Renal cortical epithelial cell (primary cell): ENCODE measurements around the gene TAS2R1. TPM values are rescaled to one million over a fixed set of nuclear protein-coding genes. Genes with fewer than 3 reads are reported as not detected.
"Not testable (repeated sequence)": the region's sequence is repeated elsewhere in the genome, so short reads cannot be mapped to it uniquely, and the experiment has no call there.

Source experiments
- DNase-seq: peaks from one replicate; pipeline ENCODE4 v3.0.0-alpha.2; 2011; ENCODE audit warnings: low read depth
- total RNA-seq: library from RNA; depleted of rRNA; stranded (reverse); fragments of >200 nt; gene quantifications from 2 replicates; pipeline ENCODE4 v1.2.3, GENCODE V29; 2014

Gene TAS2R1
- total RNA-seq, 1 donor from 2014 or later, result not detected

DNA sequence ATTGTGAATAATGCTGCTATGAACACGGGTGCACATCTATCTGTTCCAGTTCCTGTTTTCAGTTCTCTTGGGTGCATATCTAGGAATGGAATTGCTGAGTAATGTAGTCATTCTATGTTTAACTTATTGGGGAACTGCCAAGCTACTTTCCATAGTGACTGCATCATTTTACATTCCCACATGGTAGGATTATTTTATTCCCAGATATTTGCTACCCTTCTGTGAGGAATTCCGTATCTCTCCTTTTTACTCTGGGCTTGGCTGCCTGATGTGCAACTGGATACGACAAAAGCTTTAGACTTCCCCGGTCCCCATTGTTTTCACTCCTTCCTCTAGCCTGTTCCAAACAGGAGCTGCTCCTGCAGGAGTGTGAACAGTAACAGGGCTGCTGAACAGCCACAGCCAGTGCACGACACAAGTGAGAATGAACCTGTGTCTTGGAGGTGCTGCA lies 7.2 kb downstream of the TAS2R1 start:
- no peak for DNase-seq

DNA sequence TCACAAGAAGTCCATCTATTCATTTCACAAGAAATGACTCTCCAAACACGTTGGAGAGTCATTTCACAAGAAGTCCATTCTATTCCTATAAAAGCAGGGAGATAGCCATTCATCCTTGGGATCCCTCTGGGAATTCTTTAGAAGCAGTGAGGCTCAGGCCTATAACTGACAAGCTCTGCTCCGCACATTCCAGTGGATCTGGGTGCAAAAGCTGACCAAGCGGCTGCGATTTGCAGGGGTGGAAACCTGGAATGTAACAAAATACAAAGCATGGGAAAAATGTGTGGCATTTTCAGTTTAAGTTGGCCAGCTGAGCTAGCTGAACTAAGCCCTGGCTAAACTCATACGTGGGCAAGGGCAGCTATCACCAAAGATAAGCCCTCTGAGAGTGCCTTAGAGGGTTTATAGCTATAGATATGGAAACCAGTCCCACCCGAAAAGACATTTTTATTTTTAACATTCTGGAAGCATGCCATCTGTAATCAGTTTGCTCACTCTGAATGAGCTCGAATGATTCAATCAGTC lies 8.7 kb downstream of the TAS2R1 start:
- no peak for DNase-seq

DNA sequence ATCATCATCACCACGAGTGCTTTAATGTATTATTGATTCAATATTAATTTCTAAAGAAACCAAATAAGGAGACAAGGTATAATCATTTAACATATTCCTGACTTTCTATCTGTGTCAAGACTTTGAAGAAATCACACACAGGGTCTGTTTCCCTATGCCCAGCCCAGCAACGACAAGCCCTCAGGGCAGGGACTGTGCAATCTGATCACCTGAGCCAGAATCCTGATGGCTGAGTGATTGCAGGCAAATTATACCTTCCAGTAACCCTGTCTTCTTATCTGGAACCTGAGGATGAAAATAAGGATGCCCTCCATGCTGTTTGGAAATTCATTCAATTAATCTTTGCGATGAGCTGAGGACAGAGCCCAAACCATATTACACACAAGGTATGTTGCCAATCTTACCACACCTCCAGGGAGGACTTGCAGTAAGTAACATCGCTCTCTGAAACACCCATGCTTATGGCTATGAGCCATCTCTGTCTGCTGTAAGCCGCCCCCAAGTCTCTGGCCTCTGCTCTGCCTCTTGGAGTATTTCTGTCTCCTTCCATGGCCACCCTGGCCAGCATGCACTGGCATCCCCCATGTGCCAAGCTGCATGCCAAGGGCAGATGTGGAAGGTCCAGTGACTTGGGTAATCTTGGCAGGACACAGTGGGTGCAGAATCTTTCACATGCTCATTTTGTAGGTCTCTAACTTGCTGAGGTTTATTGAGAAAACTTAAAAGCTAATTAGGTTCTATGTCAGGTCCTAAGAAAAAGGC lies 10.6 kb downstream of the TAS2R1 start:
- DNase-seq, result no peak

DNA sequence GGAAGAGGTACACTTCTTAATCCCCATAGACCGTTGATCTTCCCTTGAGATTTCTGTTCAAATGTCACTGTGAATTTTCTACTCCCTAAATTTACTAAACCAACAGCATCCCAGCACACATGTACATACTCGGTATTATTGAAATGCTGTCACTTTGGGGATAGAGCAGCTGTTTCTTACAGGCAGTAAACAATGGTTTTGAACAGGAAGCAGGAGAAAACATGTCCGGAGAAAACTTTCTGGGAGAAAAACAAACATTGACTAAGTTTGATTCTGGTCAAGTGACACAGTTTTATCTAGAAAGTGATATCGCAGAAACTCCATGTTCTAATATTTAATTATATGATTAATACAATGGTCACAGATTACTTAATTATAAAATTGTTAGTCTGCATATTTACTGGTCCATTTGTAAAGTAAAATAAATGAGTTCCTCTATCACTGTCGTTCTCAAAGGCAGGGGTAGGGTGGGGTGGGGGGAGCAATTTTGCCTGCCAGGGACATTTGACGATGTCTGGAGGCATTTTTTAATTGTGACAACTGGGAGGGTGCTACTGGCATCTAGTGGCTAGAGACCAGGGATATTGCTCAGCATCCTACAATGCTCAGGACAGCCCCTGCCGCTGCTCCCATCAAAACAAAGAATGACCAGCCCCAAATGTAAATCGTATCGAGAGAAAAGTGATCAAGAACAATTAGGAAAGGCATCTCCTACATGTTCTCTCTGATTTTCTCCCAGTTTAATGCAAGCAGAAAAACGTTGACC lies 12.2 kb downstream of the TAS2R1 start:
- DNase-seq, result no peak

DNA sequence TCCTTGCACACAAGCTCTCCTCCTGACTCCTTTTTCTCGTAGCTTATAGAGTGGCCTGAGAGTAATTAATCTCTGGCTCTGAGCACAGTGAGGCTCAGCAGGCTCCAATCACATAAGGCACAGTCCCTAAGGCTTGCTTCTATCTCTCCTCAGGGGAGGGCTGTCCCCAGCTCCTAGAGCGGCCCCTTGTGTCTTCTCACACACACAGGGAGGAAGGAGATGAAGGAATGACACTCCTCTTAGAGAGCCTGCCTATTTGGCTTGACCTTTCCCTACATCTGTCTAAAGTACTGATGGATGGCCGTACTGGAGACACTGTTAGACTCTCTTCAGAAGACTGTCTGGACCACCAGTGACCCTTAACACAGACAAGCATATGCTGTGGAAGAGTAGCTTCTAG lies 12.9 kb downstream of the TAS2R1 start:
- no peak for DNase-seq

DNA sequence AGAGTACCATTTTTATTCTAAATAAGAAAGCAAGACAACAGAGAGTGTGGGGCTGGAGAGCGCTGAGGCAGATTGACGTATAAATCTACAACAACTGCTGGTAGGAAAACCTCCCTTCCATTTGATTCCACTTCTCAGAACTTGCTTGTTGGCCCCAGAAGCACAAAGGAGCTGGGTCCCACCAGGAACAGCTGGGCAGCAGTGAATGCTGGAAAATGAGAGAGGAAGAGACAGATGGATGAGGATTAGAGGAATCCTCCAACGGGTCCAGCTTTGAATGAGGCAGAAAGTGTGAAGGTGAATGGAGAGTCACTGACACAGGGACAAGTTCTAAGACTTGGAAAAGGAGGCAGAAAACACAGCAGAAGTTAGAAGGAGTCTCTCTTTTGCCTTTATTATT lies 14.8 kb downstream of the TAS2R1 start:
- no peak for DNase-seq

DNA sequence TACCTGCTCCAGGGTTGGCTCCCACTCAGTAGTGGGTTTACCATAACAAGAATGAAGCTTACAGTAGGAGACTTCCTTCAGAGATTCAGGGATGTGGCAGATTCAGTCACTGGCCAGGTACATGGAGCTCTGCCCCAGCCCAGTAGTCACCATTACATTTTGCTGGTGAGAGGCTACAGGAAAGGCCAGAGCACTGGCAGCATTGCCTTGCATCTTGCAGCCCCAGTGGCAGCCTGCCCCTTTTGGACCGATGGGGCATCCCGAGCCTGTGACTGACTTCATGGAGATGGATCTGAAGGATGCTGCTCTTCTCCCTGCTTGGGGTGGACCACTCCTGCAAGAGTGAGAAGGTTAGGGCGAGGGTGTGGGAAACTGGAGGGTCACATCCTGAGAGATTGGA lies 16.8 kb downstream of the TAS2R1 start:
- DNase-seq, result no peak

DNA sequence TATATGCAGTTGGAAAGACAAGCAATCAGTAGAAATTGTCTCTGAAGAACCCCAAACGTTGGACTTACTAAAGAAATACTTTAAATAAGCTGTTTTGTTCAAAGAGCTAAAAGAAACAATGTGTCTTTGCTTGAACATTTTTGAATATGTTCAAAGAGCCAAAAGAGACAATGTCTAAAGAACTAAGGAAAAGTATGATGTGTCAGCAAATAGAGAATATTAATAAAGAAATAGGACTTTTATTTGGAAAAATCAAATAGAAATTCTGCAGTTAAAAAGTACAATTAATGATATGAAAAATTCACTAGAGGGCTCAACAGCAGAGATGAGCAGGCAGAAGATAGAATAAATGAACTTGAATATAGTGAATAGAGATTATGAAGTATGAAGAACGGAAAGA lies 19.2 kb downstream of the TAS2R1 start:
- no peak for DNase-seq

DNA sequence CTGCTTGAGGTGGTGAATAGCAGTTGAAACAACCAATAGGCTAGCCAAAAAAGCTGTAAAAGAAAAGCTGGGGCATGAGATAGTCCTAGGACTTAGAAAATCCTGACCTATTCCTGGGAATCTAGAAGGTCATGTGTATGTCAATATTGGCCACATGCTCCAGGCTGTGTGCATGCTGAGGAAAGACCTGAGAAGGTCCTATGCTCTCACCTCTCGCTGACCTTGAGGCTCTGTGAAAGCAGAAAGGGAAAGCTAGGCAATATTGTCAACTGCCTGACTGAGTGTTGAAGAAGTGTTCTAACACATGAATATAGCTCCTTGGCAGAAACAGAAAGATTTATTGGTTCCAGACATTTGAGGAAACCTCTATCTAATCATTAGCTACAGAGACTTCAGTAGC lies 19.8 kb downstream of the TAS2R1 start:
- no peak for DNase-seq

DNA sequence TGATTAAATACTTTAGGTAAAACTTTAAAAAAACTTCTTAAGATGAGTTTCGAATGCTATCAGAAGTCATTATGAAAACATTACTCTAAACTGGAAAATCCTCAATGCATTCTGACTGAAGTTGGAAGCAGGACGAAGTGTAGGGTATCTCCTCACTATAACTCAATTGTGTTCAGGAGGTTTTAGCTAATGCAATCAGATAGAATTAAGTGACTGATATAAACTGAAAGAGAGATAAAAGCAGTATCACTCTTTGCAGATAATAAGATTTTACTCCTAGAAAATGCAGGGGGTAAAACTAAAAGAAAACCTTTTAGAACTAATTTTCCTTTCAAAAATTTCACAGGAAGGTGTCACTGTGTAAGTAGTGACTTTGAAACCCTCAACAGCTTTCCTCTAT lies 22.1 kb downstream of the TAS2R1 start:
- no peak for DNase-seq

DNA sequence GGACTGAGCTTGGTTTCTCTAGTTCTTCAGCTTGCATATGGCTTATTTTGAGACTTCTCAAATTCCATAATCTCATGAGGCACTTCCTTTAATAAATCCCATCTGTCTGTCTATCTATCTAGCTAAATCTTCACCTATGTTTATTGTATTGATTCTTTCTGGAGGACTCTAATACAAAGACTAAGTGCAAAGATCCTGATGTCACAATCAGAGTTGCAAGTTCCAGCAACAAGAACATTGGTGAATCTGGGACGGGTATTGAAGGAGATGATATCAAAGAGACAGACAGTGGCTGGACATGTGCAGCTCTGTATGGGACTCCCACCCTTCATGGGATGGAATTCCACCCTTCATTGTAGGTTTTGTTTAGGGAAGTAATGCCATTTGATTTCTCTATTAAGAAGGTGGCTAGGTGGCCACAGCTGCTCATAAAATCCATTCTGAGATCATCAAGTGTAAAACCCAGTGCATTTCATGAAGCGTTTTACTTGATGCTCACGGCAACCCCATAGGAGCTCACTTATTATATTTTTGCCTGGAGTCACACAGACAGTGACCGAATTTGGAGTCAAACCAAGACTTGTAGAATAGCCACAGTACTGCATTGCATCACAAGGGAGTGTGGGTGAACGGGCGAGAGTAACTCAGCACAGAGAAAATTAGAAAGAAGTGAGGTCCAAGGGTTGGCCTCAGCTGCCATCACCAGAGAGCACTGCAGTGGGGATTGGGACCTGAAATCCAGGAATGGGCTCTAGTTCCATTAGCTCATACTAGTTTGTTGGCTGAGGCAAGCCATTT lies 24.9 kb downstream of the TAS2R1 start:
- no peak for DNase-seq

DNA sequence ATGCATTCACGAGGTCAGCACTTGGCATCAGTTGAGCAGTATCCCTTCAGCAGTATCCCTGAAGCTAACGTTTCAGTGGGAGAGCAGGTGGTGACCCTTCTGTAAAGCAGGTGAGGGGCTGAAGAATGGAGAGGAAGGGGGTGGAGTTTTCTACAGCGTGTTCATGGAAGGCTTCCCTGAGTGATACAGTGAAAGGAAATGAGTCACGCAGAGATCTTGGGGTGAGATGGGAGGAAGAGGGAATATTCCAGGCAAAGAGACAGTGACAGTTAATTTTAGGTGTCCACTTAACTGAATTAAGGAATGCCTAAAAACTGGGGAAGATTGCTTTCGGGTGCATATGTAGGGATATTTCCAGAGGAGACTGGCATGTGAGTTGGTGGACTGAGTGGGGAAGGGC lies 25.7 kb downstream of the TAS2R1 start:
- DNase-seq, result no peak

DNA sequence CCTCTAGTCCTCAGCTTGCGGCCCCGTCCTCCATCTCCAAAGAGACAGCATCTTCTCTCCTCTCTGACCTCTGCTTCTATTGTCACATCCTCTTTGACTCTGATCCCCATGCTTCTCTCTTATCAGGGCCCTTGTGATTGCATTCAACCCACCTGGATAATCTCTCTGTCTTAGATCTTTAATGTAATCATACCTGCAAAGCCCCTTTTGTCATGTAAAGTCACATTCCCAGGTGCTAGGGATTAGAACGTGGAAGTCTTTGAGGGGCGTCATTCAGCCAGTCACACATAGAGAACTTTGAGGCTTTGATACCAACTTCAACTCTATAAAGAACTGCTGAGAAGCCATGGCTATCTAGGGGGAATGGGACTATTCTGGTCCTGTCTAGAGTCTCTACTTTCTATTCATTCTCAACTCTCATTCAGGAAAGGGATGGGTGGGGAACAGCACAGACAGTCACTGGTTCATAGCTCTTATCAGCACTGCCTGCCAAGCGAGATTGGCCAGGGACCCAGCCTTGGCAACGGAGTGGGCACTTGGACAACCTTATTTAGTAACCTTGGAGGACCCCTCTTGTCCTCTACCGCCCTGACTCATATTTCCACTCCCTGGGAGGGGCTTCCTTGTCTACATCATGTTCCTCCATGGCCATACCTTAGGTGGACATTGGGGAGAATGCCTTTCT lies 29.0 kb downstream of the TAS2R1 start:
- DNase-seq, result no peak

DNA sequence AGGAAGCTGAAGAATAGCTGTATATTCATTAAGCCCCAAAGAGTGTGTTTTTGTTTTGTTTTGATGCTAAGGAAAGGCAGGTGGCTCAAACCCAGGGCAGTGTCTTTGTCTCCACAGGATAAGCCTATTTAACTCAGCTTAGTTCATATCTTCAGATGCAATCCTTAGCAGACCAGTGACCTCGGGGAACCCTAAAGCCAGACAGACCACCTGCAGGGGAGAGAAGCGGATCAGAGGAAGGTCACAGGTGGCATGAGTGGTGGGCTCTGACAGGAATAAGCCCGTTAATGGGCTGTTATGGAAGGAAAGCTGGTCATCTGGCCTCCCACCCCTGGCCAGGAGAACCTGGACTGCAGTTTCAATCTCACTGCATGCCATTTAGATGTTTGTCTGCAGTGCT lies 30.8 kb downstream of the TAS2R1 start:
- DNase-seq, result no peak

DNA sequence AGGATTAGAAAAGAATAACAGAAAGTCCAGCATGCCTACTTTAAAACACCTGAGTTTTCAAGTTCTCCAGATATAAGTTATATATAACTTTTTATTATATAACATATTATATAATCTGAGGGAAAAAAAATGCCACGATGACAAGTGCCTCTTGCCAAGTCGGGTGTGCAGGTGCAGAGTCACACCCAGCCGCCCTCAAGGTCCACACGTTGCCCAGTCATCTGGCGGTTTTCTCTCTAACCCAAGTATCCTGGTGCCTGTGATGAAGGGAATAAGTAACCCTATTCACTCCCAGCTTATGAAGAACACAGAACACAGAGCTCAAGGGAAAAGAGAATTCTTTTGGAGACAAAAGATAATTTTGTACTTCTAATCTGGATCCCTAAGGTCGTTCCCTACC lies 31.8 kb downstream of the TAS2R1 start:
- not testable (repeated sequence) for DNase-seq

DNA sequence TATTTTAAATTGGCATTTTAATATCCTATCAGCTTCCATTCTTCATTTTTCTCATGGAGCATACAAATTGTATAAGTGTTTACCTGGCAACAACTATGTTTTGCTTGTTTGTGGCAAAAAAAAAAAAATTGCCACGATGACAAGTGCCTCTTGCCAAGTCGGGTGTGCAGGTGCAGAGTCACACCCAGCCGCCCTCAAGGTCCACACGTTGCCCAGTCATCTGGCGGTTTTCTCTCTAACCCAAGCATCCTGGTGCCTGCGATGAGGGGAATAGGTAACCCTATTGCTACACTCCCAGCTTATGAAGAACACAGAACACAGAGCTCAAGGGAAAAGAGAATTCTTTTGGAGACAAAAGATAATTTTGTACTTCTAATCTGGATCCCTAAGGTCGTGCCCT lies 32.8 kb downstream of the TAS2R1 start:
- DNase-seq, result not testable (repeated sequence)

DNA sequence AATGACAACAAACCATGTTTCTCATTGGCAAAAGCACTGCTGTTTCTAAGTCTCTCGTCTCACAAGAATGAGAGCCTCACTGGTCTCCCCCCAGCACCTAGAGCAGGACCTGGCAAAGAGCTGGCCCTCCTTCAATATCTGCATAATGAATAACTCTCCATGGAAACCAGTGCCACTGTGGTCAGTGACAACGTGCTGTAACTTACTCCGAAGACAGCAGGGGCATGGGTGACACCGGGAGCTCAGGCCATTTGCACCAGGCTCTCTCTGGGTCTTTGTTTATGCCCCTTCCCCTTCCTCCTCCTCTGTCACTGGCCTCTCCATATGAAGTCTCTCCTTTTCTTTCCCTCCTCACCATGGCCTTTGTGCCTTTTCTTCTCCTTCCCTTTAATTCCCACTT lies 33.3 kb downstream of the TAS2R1 start:
- DNase-seq, result no peak

DNA sequence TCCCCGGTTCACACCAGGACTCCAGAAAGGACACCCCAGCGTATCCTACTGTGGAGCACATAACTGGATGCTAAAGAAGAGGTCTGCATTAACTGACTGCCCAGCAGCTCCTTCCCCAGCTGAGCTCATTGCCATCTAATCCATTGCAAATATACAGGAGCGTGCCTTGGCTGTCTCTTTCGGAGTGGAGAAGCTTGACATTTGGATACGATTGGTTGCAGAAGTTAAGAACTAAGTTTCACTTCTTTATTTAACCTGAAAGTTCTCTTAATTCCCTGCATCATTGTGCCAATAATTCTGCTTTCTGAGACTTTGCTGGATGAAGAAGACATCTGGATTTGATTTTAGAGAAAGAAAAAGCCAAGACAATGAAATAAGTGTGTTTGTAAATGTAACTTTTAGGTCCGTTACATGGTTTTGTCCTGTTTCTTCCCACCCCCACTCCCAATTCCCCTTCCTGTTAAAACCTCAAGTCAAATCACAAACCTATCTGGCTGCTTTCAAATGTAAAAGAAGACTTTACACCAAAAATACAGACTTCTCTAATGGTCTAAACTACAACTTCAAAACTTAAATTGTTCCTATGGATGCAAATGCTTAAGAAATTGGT lies 33.9 kb downstream of the TAS2R1 start:
- no peak for DNase-seq

DNA sequence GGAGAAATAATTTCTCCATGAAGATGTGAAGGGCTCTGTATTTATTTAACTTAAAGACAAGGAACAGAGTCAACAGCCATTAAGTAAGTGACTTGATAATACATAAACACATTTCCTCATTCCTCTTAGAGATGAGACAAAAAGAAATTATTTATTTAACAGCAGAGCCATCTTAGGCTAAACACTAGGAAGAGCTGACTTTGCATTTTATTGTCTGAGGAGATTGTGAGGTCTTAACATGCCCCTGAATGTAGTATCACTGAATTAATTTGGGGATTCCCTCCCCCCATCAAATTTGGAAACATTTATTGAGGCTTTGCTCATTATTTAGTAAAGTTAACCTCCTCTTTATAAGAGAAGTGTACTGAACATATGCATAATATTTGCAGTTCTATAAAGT lies 35.2 kb downstream of the TAS2R1 start:
- DNase-seq, result no peak

DNA sequence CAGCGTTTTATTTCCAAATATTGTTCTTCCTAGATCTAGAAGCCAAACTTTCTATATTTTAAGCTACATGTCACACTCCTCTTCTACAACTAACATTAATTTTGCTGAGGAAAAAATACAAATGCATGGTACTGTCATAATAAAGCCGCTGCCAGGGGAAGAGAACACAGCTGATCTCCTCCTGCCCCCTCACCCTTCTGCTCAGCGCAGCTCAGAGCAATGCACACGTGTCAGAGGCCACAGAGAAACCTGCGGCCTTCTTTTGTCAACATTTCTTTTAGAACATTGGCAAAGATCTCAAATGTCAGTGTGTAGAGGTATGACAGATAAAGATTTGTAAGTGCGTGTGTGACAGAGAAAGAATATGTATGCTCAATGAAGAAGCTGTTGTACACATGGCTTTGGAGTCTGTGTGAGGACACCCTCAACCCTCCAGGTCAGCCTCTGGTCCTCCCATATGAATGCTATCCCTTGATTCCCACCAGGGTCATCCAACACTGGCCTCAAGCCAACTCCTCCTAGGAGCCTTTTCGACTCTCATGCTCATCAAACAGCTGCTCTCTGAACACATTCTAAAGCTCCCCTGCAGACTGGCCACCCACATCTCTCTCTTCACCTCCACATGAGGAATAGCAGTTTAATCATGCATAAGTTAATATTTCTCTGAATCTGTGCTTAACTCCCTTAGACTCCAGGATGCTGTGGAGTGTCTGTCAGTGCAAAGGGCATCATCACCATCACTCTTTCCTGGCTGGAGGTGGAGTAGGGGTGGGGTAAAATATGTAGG lies 40.9 kb downstream of the TAS2R1 start:
- no peak for DNase-seq
